ENCODE results near the gene RBBP7.
A peak's percentile ranks its signal among the peaks of the same experiment; 100 is the strongest.

RBBP7 gene

DNA sequence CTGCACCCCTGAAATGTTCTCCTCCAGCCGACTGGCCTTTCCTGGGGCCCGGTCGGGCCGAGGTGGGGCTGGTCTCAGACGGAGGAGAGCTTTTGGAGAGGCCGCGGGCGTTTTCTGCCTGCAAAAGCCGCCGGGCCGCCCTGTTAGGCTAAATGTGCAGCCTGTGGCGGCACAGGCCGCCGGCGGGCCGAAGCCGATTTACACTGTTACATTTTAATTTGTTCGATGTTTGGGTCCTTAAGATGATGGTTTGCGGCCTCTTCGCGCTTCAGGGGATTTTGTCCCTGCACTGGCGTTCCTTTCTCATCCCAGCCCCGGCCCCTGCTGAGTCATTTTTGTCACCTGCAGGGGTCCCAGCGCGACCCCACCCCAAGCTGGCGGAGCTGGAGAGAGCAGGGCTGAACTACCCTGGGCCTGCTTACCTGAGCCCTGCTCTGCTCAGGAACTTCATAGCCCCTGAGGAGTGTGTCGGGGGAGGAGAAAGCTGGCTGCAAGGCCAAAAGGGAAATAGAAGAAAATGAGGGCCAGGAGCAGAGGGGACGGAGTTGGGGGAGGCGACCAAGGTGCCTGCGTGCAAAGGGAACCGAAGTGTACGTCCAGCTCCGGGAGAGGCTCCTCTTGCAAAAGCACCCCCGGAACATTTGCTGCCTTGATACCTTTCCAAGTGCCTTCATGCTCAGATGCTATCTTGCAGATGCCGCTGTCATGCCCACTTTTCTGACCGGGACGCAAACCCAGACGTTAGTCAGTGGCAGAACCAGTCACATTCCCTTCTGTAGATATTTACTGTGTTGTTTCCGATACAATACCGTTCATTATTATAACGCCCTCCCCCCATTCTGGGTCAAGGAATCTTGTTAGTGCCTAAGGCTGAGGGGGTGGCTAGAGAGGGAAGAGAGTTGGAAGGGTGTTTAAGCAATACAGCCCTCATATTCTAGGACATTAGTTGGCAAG, 977 bp upstream of the RBBP7 start:
- peak; percentile 54 for DNase-seq
- Histone ChIP-seq H3K36me3 (peaks cover 32% of the 10 kb centered on the region), H3K27me3 (ENCODE audit: insufficient read depth, low read depth, severe bottlenecking) (no peaks in the 10 kb centered on the region), H3K4me3 (ENCODE audit: low read depth, low read length) (peak overlapping the region; percentile 89), H3K9me3 (ENCODE audit: severe bottlenecking) (no peaks in the 10 kb centered on the region), H3K27ac (peak overlapping the region; percentile 99)
- TF ChIP-seq, protein P1, sequence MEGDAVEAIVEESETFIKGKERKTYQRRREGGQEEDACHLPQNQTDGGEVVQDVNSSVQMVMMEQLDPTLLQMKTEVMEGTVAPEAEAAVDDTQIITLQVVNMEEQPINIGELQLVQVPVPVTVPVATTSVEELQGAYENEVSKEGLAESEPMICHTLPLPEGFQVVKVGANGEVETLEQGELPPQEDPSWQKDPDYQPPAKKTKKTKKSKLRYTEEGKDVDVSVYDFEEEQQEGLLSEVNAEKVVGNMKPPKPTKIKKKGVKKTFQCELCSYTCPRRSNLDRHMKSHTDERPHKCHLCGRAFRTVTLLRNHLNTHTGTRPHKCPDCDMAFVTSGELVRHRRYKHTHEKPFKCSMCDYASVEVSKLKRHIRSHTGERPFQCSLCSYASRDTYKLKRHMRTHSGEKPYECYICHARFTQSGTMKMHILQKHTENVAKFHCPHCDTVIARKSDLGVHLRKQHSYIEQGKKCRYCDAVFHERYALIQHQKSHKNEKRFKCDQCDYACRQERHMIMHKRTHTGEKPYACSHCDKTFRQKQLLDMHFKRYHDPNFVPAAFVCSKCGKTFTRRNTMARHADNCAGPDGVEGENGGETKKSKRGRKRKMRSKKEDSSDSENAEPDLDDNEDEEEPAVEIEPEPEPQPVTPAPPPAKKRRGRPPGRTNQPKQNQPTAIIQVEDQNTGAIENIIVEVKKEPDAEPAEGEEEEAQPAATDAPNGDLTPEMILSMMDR (IDR thresholded peaks at IDR 0.05; ENCODE audit: low read depth, low read length): no peak

DNA sequence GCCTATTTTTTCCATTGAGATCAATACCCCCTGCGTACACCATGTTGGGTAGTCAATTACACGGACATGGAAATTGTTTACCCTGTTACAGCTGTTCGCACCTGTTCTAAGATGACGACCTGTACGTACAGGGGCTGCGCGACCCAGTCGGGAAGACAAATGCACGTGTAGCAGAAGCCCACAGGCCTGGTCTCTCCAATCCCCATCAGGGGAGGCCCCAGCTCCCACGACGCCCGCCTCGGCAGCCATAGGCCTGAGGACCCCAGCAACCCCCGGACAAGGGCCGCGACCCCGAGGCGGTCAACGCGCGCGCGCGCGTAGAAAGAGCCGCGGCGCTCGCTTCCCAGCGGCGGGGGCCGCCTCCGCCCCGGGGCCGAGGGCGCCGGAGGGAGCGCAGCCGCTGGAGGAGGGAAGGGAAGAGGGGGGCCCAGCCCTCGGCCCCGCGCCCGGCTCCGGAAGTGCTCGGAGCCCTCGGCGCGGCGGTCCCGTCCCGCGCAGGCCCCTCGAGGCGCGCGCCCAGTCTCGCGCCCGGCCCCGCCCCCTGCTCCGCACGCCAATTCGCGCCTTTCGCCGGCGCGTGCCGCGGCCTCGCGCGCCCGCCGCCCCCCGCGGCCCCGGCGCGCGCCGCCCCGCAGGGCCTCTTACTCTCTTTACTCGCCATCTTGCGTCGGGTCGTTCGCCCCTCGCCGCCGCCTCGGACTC, 618 bp downstream of the RBBP7 start:
- no peaks in the 10 kb centered on the region for H3K27me3 ChIP-seq (ENCODE audit: insufficient read depth, low read depth, severe bottlenecking)
- peak overlapping the region; percentile 100 for H3K27ac ChIP-seq
- H3K4me3 ChIP-seq (ENCODE audit: low read depth, low read length): peak overlapping the region; percentile 95
- peak; percentile 55 for DNase-seq
- TF ChIP-seq, protein P1 (IDR thresholded peaks at IDR 0.05; ENCODE audit: low read depth, low read length): no peak
- no peaks in the 10 kb centered on the region for H3K9me3 ChIP-seq (ENCODE audit: severe bottlenecking)
- peaks cover 46% of the 10 kb centered on the region for H3K36me3 ChIP-seq

DNA sequence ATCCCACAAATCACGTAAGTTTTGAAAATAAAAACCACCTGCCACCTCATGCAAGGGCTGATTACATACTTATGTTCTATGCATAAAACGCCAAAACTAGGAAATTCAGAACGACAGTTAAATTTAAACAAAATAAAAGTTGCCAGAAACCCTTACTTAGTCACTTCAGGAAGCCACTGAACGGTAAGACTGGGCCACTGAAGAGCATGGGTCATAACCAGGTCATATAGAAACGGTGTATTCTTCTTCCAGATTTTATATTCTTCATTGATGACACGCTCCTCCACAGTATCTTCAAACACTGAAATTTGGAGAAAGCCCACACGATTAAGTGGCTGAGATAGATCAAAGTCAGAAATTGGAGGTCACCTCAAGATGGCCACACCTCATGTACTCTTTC, 1.2 kb downstream of the RBBP7 start:
- TF ChIP-seq, protein P1 (IDR thresholded peaks at IDR 0.05; ENCODE audit: low read depth, low read length): no peak
- Histone ChIP-seq H3K27me3 (ENCODE audit: insufficient read depth, low read depth, severe bottlenecking) (no peaks in the 10 kb centered on the region), H3K36me3 (peaks cover 50% of the 10 kb centered on the region), H3K27ac (peak overlapping the region; percentile 100), H3K9me3 (ENCODE audit: severe bottlenecking) (no peaks in the 10 kb centered on the region), H3K4me3 (ENCODE audit: low read depth, low read length) (peak overlapping the region; percentile 71)
- no peak for DNase-seq

DNA sequence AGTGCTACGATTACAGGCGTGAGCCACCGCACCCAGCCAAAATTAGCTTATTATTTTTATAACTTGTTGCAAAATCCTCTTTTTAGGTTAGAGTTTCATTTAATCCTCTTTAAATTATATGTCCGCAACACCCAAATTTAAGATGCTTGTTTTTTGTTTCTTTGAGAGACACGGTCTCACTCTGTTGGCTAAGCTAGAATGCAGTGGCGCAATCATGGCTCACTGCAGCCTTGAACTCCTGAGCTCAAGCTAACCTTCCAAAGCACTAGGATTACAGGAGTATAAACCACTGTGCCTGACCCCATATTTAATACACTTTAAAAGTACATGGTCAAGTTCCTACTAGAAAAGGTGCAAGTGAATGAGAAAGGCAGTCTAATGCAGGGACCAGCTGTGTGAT, 2.2 kb downstream of the RBBP7 start:
- H3K36me3 ChIP-seq: peaks cover 60% of the 10 kb centered on the region
- no peaks in the 10 kb centered on the region for H3K9me3 ChIP-seq (ENCODE audit: severe bottlenecking)
- H3K27me3 ChIP-seq (ENCODE audit: insufficient read depth, low read depth, severe bottlenecking): no peaks in the 10 kb centered on the region
- no peak overlapping the region for H3K4me3 ChIP-seq (ENCODE audit: low read depth, low read length)
- H3K27ac ChIP-seq: no peak overlapping the region
- TF ChIP-seq, protein P1 (IDR thresholded peaks at IDR 0.05; ENCODE audit: low read depth, low read length): no peak
- no peak for DNase-seq

DNA sequence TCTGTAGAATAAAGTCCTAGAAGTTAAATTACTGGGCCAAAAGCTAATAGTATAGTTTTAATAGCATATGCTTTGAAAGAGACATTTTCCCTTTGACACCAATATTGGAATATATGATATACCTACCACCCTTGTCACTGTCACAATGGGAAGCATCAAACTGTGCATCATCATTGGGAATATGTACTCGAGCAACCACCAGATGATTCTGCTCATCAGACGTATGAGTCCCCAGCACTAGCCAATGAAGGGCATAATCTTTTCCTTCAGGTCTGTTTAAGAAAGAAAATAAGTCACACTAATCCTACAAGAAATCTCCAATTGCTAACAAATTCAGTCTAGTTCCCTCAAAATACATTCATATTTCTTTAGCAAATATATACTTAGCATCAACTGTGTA, 7.3 kb downstream of the RBBP7 start:
- TF ChIP-seq, protein P1 (IDR thresholded peaks at IDR 0.05; ENCODE audit: low read depth, low read length): no peak
- DNase-seq: no peak
- H3K36me3 ChIP-seq: peaks cover 96% of the 10 kb centered on the region

More for the DNA sequence above, 7.3 kb downstream of the RBBP7 start:
- H3K27me3 ChIP-seq (ENCODE audit: insufficient read depth, low read depth, severe bottlenecking): no peaks in the 10 kb centered on the region
- no peak overlapping the region for H3K4me3 ChIP-seq (ENCODE audit: low read depth, low read length)
- no peak overlapping the region for H3K27ac ChIP-seq
- no peaks in the 10 kb centered on the region for H3K9me3 ChIP-seq (ENCODE audit: severe bottlenecking)

All from WERI-Rb-1 (cell line).